Measurements from ENCODE around the gene LIPG. TPM values are rescaled to one million over a fixed set of nuclear protein-coding genes. Genes with fewer than 3 reads are reported as not detected.

LIPG gene
- polyA plus RNA-seq, 1 donor from 2014 or later, result 0.85 TPM

DNA sequence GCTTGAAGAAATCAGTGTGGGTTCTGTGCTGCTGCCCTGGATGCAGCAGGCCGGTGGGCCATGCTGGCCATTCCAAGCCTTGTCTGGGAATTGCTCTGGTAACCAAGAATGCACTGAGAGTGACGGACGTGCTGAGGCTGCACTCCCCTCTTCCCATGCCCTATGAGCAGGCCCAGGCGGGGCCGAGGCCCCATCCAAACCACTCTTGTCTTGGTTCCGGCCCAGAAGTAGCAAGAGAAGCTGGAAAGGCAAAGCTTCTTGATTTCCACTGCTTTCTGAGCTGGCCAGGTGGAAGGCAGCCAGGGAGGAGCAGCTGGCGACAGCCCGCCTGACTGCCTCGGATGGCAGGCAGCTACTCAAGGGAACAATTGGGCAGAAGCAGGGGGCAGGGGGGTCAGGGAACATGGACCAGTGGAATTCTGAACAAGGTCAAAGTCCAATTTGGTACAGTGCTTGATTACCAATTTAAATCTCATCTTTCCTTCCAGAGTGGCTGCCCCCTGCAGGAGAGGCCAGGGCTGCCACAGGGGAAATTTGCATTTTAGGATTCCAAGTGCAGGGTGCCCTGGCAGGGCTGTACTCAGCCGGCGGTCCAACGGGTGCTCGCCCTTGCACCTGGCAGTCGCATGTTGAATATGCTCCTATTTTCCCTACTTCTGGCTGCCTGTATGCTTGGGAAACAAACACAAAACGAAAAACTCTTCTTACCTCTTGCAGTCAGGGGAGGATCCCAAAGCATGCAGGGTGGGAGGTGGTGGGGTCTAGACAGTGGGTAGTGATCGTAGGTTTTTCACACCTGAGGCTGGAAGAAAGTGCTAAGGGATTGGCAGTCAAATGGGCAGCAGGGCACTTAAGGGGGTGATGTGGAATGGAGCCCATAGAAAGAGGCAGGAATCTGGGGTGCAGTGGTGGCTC lies 67.3 kb downstream of the LIPG start:
- TF ChIP-seq, protein P1, sequence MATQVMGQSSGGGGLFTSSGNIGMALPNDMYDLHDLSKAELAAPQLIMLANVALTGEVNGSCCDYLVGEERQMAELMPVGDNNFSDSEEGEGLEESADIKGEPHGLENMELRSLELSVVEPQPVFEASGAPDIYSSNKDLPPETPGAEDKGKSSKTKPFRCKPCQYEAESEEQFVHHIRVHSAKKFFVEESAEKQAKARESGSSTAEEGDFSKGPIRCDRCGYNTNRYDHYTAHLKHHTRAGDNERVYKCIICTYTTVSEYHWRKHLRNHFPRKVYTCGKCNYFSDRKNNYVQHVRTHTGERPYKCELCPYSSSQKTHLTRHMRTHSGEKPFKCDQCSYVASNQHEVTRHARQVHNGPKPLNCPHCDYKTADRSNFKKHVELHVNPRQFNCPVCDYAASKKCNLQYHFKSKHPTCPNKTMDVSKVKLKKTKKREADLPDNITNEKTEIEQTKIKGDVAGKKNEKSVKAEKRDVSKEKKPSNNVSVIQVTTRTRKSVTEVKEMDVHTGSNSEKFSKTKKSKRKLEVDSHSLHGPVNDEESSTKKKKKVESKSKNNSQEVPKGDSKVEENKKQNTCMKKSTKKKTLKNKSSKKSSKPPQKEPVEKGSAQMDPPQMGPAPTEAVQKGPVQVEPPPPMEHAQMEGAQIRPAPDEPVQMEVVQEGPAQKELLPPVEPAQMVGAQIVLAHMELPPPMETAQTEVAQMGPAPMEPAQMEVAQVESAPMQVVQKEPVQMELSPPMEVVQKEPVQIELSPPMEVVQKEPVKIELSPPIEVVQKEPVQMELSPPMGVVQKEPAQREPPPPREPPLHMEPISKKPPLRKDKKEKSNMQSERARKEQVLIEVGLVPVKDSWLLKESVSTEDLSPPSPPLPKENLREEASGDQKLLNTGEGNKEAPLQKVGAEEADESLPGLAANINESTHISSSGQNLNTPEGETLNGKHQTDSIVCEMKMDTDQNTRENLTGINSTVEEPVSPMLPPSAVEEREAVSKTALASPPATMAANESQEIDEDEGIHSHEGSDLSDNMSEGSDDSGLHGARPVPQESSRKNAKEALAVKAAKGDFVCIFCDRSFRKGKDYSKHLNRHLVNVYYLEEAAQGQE (IDR thresholded peaks at IDR 0.05; ENCODE audit: borderline replicate concordance), result no peak
- TF ChIP-seq POLR2AphosphoS5 (IDR thresholded peaks at IDR 0.05) (no peak), TAF1 (IDR thresholded peaks at IDR 0.05; ENCODE audit: low read depth) (no peak), EP300 (conservative IDR thresholded peaks at IDR 0.05; ENCODE audit: poor library complexity, severe bottlenecking) (no peak), MXI1 (conservative IDR thresholded peaks at IDR 0.05; ENCODE audit: poor library complexity, severe bottlenecking) (no peak), CTCF (IDR thresholded peaks at IDR 0.05; ENCODE audit: poor library complexity, severe bottlenecking) (no peak)

DNA sequence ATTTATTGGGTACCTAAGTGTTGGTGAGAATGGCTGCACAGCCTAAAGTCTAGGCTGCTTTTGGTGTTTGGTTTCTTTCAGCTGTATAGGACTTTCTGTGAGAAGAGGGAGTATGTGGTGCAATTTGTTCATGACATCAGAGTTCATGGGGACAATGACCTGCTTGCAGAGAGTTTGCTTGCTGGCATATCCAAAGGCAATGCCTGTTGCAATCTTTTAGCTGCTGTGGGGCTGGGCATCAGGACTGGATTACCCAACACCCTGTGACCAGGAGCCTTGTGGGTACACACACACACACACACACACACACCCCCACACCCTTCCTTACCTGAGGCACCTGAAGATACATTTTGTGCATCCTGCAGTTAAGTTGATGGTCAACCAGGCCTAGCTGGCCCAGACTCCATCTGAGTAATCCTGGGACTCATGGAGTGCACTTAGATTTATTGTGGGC lies 68.4 kb downstream of the LIPG start:
- Histone ChIP-seq H3K9me2 (ENCODE audit: insufficient read depth, low read length) (no peaks in the 10 kb centered on the region), H3K4me2 (ENCODE audit: low read length) (no peak overlapping the region), H3K9ac (ENCODE audit: low read length) (no peak overlapping the region), H3K79me2 (replicated peaks; ENCODE audit: insufficient read depth, low read length) (no peaks in the 10 kb centered on the region), H3K27ac (ENCODE audit: low read length) (no peak overlapping the region), H3K9me3 (ENCODE audit: low read length) (no peaks in the 10 kb centered on the region), H2AFZ (ENCODE audit: low read depth, low read length) (no peak overlapping the region), H3K27me3 (ENCODE audit: insufficient read depth, low read depth, low read length) (no peaks in the 10 kb centered on the region), H3K4me3 (ENCODE audit: low read length) (no peak overlapping the region), H3K36me3 (ENCODE audit: insufficient read depth, low read length) (no peaks in the 10 kb centered on the region), H3F3A (ENCODE audit: insufficient read depth, low read length, poor library complexity, severe bottlenecking) (no peaks in the 10 kb centered on the region), H4K20me1 (ENCODE audit: insufficient read depth) (no peaks in the 10 kb centered on the region)
- TF ChIP-seq RAD21 (conservative IDR thresholded peaks at IDR 0.05), result no peak
- no peak for TF ChIP-seq EP300 (conservative IDR thresholded peaks at IDR 0.05; ENCODE audit: poor library complexity, severe bottlenecking)
- no peak for TF ChIP-seq MXI1 (conservative IDR thresholded peaks at IDR 0.05; ENCODE audit: poor library complexity, severe bottlenecking)
- no peak for TF ChIP-seq TAF1 (IDR thresholded peaks at IDR 0.05; ENCODE audit: low read depth)
- TF ChIP-seq, protein P1 (IDR thresholded peaks at IDR 0.05; ENCODE audit: borderline replicate concordance), result no peak
- TF ChIP-seq EZH2 (IDR thresholded peaks at IDR 0.05; ENCODE audit: borderline replicate concordance, insufficient read depth, low read length, poor library complexity, severe bottlenecking), result no peak
- no peak for TF ChIP-seq CTCF (IDR thresholded peaks at IDR 0.05; ENCODE audit: poor library complexity, severe bottlenecking)
- TF ChIP-seq SMC3 (conservative IDR thresholded peaks at IDR 0.05; ENCODE audit: poor library complexity), result no peak
- TF ChIP-seq POLR2AphosphoS5 (IDR thresholded peaks at IDR 0.05), result no peak

More for the DNA sequence above, 67.3 kb downstream of the LIPG start:
- no peaks in the 10 kb centered on the region for H3K9me3 ChIP-seq (ENCODE audit: low read length)
- H4K20me1 ChIP-seq (ENCODE audit: insufficient read depth), result no peaks in the 10 kb centered on the region
- no peak overlapping the region for H3K4me3 ChIP-seq (ENCODE audit: low read length)
- no peak overlapping the region for H3K27ac ChIP-seq (ENCODE audit: low read length)
- no peaks in the 10 kb centered on the region for H3K79me2 ChIP-seq (replicated peaks; ENCODE audit: insufficient read depth, low read length)
- H3K36me3 ChIP-seq (ENCODE audit: insufficient read depth, low read length), result no peaks in the 10 kb centered on the region
- H2AFZ ChIP-seq (ENCODE audit: low read depth, low read length), result no peak overlapping the region
- no peaks in the 10 kb centered on the region for H3K27me3 ChIP-seq (ENCODE audit: insufficient read depth, low read depth, low read length)
- H3K9me2 ChIP-seq (ENCODE audit: insufficient read depth, low read length), result no peaks in the 10 kb centered on the region
- H3K4me2 ChIP-seq (ENCODE audit: low read length), result no peak overlapping the region
- H3K9ac ChIP-seq (ENCODE audit: low read length), result no peak overlapping the region
- no peaks in the 10 kb centered on the region for H3F3A ChIP-seq (ENCODE audit: insufficient read depth, low read length, poor library complexity, severe bottlenecking)
